GM23338 (cell line): Measurements from ENCODE around the gene MIS12. TPM values are rescaled to one million over a fixed set of nuclear protein-coding genes. Genes with fewer than 3 reads are reported as not detected.

Experiments used
- JUNB ChIP-seq: IDR thresholded peaks from one replicate; pipeline ENCODE4 v1.6.1; 2016; ENCODE audit warnings: antibody characterized with exemption; ENCODE audit not compliant: unreplicated experiment
- POLR2AphosphoS5 ChIP-seq: IDR thresholded peaks from 2 replicates; pipeline ENCODE4 v1.6.1; 2016; ENCODE audit warnings: antibody characterized with exemption, low read depth
- ZNF331 ChIP-seq: fragments of 250-450 bp; sonication (Bioruptor Pico); IDR thresholded peaks from 2 replicates; pipeline ENCODE4 v1.5.0; 2020; ENCODE audit warnings: low read depth, mild to moderate bottlenecking, moderate library complexity
- ZNF462 ChIP-seq: fragments of 250-450 bp; sonication (Bioruptor Pico); IDR thresholded peaks from 2 replicates; pipeline ENCODE4 v1.5.0; 2020; ENCODE audit warnings: mild to moderate bottlenecking, moderate library complexity
- polyA plus RNA-seq: library from polyadenylated mRNA; unstranded; fragments of >200 nt; fragmentation: Nextera tagmentation; extraction: Ambion mirVana; gene quantifications from 2 replicates; pipeline ENCODE4 v1.2.1, GENCODE V29; 2016
- total RNA-seq: library from RNA; depleted of rRNA; stranded (reverse); fragments of >200 nt; shearing (Covaris generic); gene quantifications from 2 replicates; pipeline ENCODE4 v1.2.3, GENCODE V29; 2014
- TF ChIP-seq, protein P1 (sequence below): IDR thresholded peaks from one replicate; pipeline ENCODE4 v1.6.1; 2018; ENCODE audit warnings: antibody characterized with exemption; ENCODE audit not compliant: unreplicated experiment

The MIS12 gene
- total and polyA plus RNA-seq, 2 experiments from 2014 or later = 14.0 to 22.8 TPM

DNA sequence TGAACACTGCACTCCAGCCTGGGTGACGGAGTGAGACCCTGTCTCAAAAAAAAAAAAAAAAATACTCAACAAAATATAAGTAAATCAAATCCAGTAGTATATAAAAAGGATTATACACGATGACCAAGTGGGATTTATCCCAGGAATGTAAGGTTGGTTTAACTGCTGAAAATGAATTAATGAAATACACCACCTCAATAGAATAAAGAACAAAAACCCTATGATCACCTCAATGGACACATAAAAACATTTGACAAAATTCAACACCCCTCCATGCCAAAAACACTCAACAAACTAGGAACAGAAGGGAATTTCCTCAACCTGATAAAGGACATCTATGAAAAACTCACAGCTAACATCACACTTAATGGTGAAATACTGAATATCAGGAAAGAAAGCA is 6.6 kb downstream of the MIS12 start (continued):
- TF ChIP-seq ZNF462 (CRISPR knock-in tag) = no peak
- TF ChIP-seq POLR2AphosphoS5 = no peak
- no peak for TF ChIP-seq ZNF331 (CRISPR knock-in tag)
- TF ChIP-seq, protein P1, sequence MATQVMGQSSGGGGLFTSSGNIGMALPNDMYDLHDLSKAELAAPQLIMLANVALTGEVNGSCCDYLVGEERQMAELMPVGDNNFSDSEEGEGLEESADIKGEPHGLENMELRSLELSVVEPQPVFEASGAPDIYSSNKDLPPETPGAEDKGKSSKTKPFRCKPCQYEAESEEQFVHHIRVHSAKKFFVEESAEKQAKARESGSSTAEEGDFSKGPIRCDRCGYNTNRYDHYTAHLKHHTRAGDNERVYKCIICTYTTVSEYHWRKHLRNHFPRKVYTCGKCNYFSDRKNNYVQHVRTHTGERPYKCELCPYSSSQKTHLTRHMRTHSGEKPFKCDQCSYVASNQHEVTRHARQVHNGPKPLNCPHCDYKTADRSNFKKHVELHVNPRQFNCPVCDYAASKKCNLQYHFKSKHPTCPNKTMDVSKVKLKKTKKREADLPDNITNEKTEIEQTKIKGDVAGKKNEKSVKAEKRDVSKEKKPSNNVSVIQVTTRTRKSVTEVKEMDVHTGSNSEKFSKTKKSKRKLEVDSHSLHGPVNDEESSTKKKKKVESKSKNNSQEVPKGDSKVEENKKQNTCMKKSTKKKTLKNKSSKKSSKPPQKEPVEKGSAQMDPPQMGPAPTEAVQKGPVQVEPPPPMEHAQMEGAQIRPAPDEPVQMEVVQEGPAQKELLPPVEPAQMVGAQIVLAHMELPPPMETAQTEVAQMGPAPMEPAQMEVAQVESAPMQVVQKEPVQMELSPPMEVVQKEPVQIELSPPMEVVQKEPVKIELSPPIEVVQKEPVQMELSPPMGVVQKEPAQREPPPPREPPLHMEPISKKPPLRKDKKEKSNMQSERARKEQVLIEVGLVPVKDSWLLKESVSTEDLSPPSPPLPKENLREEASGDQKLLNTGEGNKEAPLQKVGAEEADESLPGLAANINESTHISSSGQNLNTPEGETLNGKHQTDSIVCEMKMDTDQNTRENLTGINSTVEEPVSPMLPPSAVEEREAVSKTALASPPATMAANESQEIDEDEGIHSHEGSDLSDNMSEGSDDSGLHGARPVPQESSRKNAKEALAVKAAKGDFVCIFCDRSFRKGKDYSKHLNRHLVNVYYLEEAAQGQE = no peak
- TF ChIP-seq JUNB = no peak
